Embryonic facial prominence (tissue), 1 donor: Measurements from ENCODE around the gene ANGPT4.

ENCODE experiments used
- DNase-seq: peaks from one replicate; pipeline ENCODE4 v3.0.0-alpha.2; 2016; ENCODE audit errors: extremely low spot score

Gene ANGPT4

GRCh38 chr20:825710-826421, 90.3 kb downstream of the ANGPT4 start:
- no peak for DNase-seq

- no peak for DNase-seq
Measured at GRCh38 chr20:824916-825315, 91.2 kb downstream of the ANGPT4 start.

- no peak for DNase-seq
Measured at GRCh38 chr20:824490-824889, 91.6 kb downstream of the ANGPT4 start.

GRCh38 chr20:823574-823902, 92.6 kb downstream of the ANGPT4 start:
- no peak for DNase-seq

GRCh38 chr20:822651-823573, 93.2 kb downstream of the ANGPT4 start:
- no peak for DNase-seq

- no peak for DNase-seq
Measured at GRCh38 chr20:821731-822065, 94.4 kb downstream of the ANGPT4 start.

DNA sequence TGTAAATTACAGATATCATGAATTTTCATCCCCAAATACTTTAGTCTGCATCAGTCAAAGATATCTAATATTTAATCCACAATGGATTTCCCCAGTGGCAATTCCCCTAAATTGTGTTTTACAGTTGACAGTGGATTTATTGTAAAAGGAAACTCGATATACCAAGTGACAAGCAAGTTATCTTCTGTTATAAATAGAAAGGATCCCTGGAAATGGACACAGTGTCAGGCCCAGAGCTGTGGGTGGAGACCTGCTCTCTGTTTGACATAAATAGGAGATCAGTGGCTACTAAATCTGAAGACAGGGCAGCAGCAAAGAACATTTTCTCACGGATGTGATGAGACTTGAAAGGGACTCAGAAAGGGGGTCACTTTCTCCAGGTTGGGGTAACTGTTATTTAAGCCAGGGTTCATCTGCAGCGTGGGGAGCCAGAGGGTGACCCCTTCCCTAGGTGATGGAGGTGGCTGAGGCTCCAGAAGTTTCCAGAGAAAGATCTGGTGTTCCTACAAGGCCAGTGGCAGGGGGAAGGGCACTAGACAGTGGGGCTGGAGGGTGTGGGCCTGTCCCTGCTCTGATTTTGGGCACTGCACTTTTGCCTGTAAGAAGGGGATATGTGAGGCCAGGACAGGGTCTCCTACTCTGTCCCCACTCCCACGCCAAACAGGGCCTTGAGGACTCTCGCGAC, 94.9 kb downstream of the ANGPT4 start:
- DNase-seq: no peak

DNA sequence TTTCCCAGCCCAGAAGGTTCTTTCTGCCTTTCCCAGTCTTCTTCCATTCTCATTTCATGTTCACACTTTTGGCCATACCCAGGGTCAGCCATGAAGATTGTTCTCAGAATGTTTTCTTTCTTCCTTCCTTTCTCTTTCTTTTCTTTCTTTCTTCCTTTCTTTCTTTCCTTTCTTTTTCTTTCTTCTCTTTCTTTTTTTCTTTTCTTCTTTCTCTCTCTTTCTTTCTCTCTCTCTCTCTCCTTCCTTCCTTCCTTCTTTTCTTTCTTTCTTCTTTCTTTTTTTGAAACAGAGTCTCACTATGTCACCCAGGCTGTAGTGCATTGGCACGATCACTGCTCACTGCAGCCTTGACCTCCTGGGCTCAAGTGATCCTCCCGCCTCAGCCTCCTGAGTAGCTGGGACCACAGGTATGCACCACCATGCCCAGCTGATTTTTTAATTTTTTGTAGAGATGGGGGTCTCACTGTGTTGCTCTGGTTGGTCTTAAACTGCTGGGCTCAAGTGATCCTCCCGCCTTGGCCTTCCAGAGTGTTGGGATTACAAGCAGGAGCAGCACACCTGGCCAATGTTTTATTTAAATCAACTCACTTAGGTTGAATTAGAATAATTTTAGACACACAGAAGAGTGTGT, 95.7 kb downstream of the ANGPT4 start:
- DNase-seq: no peak
